B cell (primary cell): ENCODE results near the gene WDR70.
A peak's percentile ranks its signal among the peaks of the same experiment; 100 is the strongest.

Experiments
- EZH2 ChIP-seq: IDR thresholded peaks from 2 replicates; pipeline ENCODE4 v1.6.1; 2012; ENCODE audit warnings: borderline replicate concordance, low read depth, mild to moderate bottlenecking, moderate library complexity, low read length; ENCODE audit not compliant: insufficient read depth, poor library complexity, severe bottlenecking
- TF ChIP-seq, protein P1 (sequence below): fragments of 200-600 bp; IDR thresholded peaks from one replicate; pipeline ENCODE4 v1.8.0; 2022; ENCODE audit warnings: antibody characterized with exemption, mild to moderate bottlenecking

DNA sequence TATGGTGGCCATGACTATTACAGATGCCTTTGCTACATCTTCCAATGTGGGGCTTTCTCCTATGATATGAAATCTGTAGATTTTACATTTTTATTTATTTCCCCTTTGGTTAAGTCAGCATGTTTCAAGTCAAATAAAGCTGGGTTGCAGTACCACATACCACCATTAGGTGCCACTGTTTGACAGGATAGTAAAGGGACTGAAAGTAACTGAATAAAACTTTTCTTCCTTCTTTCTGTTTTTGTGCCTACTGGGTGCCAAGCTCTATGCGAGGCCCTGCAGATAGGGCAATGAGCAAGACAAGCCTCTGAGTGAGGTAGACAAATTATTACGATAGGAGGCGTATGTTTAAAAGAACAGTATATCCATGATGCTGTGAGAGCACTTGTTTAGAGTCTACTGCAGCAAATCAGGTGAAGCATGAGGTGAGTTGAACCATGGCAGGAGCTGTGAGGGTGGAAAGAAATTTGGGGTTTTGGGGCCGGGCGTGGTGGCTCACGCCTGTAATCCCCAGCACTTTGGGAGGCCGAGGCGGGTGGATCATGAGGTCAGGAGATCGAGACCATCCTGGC, 395.9 kb downstream of the WDR70 start:
- no peak for TF ChIP-seq EZH2
- TF ChIP-seq, protein P1, sequence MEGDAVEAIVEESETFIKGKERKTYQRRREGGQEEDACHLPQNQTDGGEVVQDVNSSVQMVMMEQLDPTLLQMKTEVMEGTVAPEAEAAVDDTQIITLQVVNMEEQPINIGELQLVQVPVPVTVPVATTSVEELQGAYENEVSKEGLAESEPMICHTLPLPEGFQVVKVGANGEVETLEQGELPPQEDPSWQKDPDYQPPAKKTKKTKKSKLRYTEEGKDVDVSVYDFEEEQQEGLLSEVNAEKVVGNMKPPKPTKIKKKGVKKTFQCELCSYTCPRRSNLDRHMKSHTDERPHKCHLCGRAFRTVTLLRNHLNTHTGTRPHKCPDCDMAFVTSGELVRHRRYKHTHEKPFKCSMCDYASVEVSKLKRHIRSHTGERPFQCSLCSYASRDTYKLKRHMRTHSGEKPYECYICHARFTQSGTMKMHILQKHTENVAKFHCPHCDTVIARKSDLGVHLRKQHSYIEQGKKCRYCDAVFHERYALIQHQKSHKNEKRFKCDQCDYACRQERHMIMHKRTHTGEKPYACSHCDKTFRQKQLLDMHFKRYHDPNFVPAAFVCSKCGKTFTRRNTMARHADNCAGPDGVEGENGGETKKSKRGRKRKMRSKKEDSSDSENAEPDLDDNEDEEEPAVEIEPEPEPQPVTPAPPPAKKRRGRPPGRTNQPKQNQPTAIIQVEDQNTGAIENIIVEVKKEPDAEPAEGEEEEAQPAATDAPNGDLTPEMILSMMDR: peak; percentile 58
